HEK293T (cell line): ENCODE results near the gene GKN2.

Experiments
- ELF4 ChIP-seq: fragments of 450-650 bp; IDR thresholded peaks from 2 replicates; pipeline ENCODE4 v1.6.1; 2017; ENCODE audit warnings: antibody characterized with exemption
- FOXK2 ChIP-seq: fragments of 450-650 bp; IDR thresholded peaks from 2 replicates; pipeline ENCODE4 v1.6.1; 2016; ENCODE audit warnings: mild to moderate bottlenecking

DNA sequence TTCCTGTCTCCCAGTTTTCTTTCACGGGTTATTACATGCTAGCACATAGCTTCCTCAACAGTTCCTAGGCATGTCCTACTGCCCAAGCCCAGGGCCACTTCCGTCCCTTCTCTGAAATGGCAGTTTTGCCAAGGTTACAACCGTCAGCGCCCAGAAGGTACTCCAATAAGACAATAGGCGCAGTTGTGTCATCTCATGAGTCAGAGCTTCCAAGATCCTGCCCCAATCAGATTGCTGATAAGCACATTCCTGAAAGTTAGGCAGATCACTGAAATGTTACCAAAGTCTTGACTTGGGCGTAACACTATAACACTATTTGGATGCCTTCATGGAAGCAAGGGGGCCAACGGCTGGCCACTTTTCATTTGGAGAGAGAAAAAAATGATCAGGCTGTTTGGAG is 34.2 kb downstream of the GKN2 start:
- no peak for TF ChIP-seq ELF4
- TF ChIP-seq FOXK2: no peak
